LNCAP (cell line): Measurements from ENCODE around the gene GRM7.

Experiments used
- CTCF ChIP-seq: fragments of 450-650 bp; IDR thresholded peaks from 2 replicates; pipeline ENCODE4 v1.5.1; 2017; ENCODE audit warnings: mild to moderate bottlenecking

GRM7 gene

GRCh38 chr3:7397097-7397496 is 536.2 kb downstream of the GRM7 start:
- TF ChIP-seq CTCF = no peak

GRCh38 chr3:7400360-7400759 is 539.4 kb downstream of the GRM7 start:
- no peak for TF ChIP-seq CTCF

GRCh38 chr3:7401418-7401817 is 540.5 kb downstream of the GRM7 start:
- TF ChIP-seq CTCF = no peak

- TF ChIP-seq CTCF = no peak
Measured at GRCh38 chr3:7407107-7407506, 546.2 kb downstream of the GRM7 start.

- no peak for TF ChIP-seq CTCF
Measured at GRCh38 chr3:7410782-7411181, 549.9 kb downstream of the GRM7 start.

GRCh38 chr3:7421065-7421464 is 560.1 kb downstream of the GRM7 start:
- TF ChIP-seq CTCF = peak; percentile 29; the same call in 1 of the 2 replicates

GRCh38 chr3:7423036-7423435 is 562.1 kb downstream of the GRM7 start:
- TF ChIP-seq CTCF = no peak

GRCh38 chr3:7423995-7424394 is 563.1 kb downstream of the GRM7 start:
- TF ChIP-seq CTCF = no peak
